Measurements from ENCODE around the gene BMPR1B. TPM values are rescaled to one million over a fixed set of nuclear protein-coding genes. Genes with fewer than 3 reads are reported as not detected.

Gene BMPR1B
- total RNA-seq, 1 experiment from 2014 or later = 0.35 TPM

- Histone ChIP-seq H3K79me1 (ENCODE audit: insufficient read depth, low read depth, low read length, poor library complexity, severe bottlenecking) (no peaks in the 10 kb centered on the region), H4K5ac (ENCODE audit: insufficient read length, low read depth, low read length) (no peak overlapping the region), H3K23me2 (ENCODE audit: insufficient read length, low read depth, low read length, poor library complexity, severe bottlenecking) (no peaks in the 10 kb centered on the region), H2BK12ac (ENCODE audit: insufficient read length, low read depth, low read length) (no peak overlapping the region), H4K8ac (replicated peaks; ENCODE audit: insufficient read length, low read depth, low read length) (no peak overlapping the region), H3K27me3 (ENCODE audit: insufficient read depth, low read length) (no peaks in the 10 kb centered on the region), H3K9me3 (ENCODE audit: control insufficient read depth, low read depth, low read length) (no peaks in the 10 kb centered on the region), H3K56ac (ENCODE audit: insufficient read length, low read depth, low read length) (no peak overlapping the region), H2BK20ac (ENCODE audit: low read depth, low read length, poor library complexity, severe bottlenecking) (no peak overlapping the region), H3K4ac (ENCODE audit: low read depth, low read length) (no peak overlapping the region), H3K23ac (ENCODE audit: insufficient read length, low read depth, low read length) (no peak overlapping the region), H3K4me2 (ENCODE audit: insufficient read depth, insufficient read length, low read length) (no peak overlapping the region), H3K14ac (ENCODE audit: insufficient read depth, low read length) (no peak overlapping the region), H2AK5ac (ENCODE audit: insufficient read length, low read length) (no peak overlapping the region), H3T11ph (ENCODE audit: low read length) (no peak overlapping the region), H3K79me2 (ENCODE audit: insufficient read depth, low read length) (no peaks in the 10 kb centered on the region), H2AFZ (ENCODE audit: low read length) (no peak overlapping the region), H2BK120ac (ENCODE audit: low read depth, low read length, poor library complexity, severe bottlenecking) (no peak overlapping the region), H2BK15ac (ENCODE audit: low read depth, low read length) (no peak overlapping the region), H3K9ac (ENCODE audit: extremely low read depth, insufficient read length, low read length) (no peak overlapping the region), H4K91ac (ENCODE audit: insufficient read length, low read depth, low read length) (no peak overlapping the region), H4K20me1 (ENCODE audit: control insufficient read depth, insufficient read depth, insufficient read length) (no peaks in the 10 kb centered on the region), H2BK5ac (ENCODE audit: insufficient read length, low read length) (no peak overlapping the region), H3K18ac (ENCODE audit: insufficient read length, low read depth, low read length) (no peak overlapping the region), H3K4me1 (ENCODE audit: insufficient read depth, low read length) (no peaks in the 10 kb centered on the region), H3K27ac (ENCODE audit: insufficient read length, low read depth, low read length) (no peak overlapping the region)
- Mint-ChIP-seq H3K9me3 (peaks cover 2 to 3% of the 10 kb centered on the region in 2 experiments; a peak in 4 of 5 replicates), H3K27ac (peak overlapping the region in 1 of 3 experiments; percentile 54; a peak in 2 of 7 replicates), H3K4me3 (no peak overlapping the region), H3K4me1 (peaks cover 0 to 7% of the 10 kb centered on the region in 2 experiments; a peak in 3 of 4 replicates), H3K27me3 (ENCODE audit: low read depth) (no peaks in the 10 kb centered on the region), H3K36me3 (ENCODE audit: insufficient read depth in 1 of 3, low read depth in 3 of 3) (peaks cover 0 to 4% (median 2%) of the 10 kb centered on the region in 3 experiments; a peak in 2 of 7 replicates)
- no CpG with 5 or more reads among the region's 4 CpGs for WGBS (ENCODE audit: extremely low coverage, insufficient read length, low lambda C conversion rate)
- TF ChIP-seq CTCF (conservative IDR thresholded peaks at IDR 0.05) = no peak; the same call in 2 of the 3 replicates
- DNase-seq = peak; percentile 27
These were observed 189.9 kb downstream of the BMPR1B start for GRCh38 chr4:94947681-94948108.

Data from H9 (cell line).